H1 (cell line): ENCODE measurements around the gene RTCA. TPM values are rescaled to one million over a fixed set of nuclear protein-coding genes. Genes with fewer than 3 reads are reported as not detected.

ENCODE experiments used
- ASH2L ChIP-seq: fragments of 200-600, 300-600 bp; sonication (generic); IDR thresholded peaks from one replicate; pipeline ENCODE4 v1.7.1; 2017; ENCODE audit warnings: low read length
- CHD7 ChIP-seq: fragments of 300-600 bp; sonication (generic); IDR thresholded peaks from 2 replicates; pipeline ENCODE4 v1.7.1; 2012; ENCODE audit warnings: low read length, moderate library complexity, mild to moderate bottlenecking, inconsistent platforms; ENCODE audit not compliant: insufficient replicate concordance
- polyA plus RNA-seq, 7 experiments: library from polyadenylated mRNA; depleted of rRNA in 3 of 7; stranded (reverse) in 5 of 7; unstranded in 2 of 7; fragments of >200 nt in 5 of 7; fragments of 200-250 nt in 2 of 7; gene quantifications; 1 replicate in 5 of 7; 2 replicates in 1 of 7; 4 replicates in 1 of 7; pipeline versions ENCODE4 v1.2.1 to v1.2.3, GENCODE V29; 2011 to 2013; ENCODE audit warnings: missing spikeins in 2 of 7, mixed read lengths in 2 of 7
- total RNA-seq: library from RNA; stranded (reverse); fragmentation: NEBNext Ultra II Directional; extraction: Animal tissue kit (Norgen Biotek cat#: 25700); gene quantifications from 2 replicates; pipeline ENCODE4 v1.2.1, GENCODE V29; 2021

Gene RTCA
- total and polyA plus RNA-seq, 2 of the 8 experiments (the other 6 are each of a cell fraction or from before 2014, with no cell fraction given), result 13.8 to 31.6 TPM

GRCh38 chr1:100250264-100250663, 15.8 kb upstream of the RTCA start (continued):
- TF ChIP-seq CHD7, result no peak
- no peak for TF ChIP-seq ASH2L
